GM12864 (cell line): Measurements from ENCODE around the gene TTC27.
"Not testable (repeated sequence)": the region's sequence is repeated elsewhere in the genome, so short reads cannot be mapped to it uniquely, and the experiment has no call there.

Experiments
- DNase-seq: peaks from one replicate; pipeline ENCODE4 v3.0.0-alpha.2; 2011; ENCODE audit warnings: low read depth
- H3K4me3 ChIP-seq: 2 replicates; pipeline ENCODE4 v1.5.1; 2011; ENCODE audit warnings: mild to moderate bottlenecking, low read depth, low read length, control low read depth
- CTCF ChIP-seq: IDR thresholded peaks from 2 replicates; pipeline ENCODE4 v1.5.1; 2011; ENCODE audit warnings: low read depth, mild to moderate bottlenecking, moderate library complexity, low read length, control low read depth, inconsistent platforms; ENCODE audit errors: missing control alignments

The TTC27 gene

GRCh38 chr2:32632089-32632488 lies 4.2 kb downstream of the TTC27 start:
- no peak for DNase-seq
- TF ChIP-seq CTCF, result no peak
- H3K4me3 ChIP-seq, result no peak overlapping the region

GRCh38 chr2:32633040-32633439 lies 5.2 kb downstream of the TTC27 start:
- H3K4me3 ChIP-seq, result no peak overlapping the region
- DNase-seq, result no peak
- TF ChIP-seq CTCF, result no peak

- not testable (repeated sequence) for DNase-seq, H3K4me3 ChIP-seq
Measured at GRCh38 chr2:32638548-32638947, 10.7 kb downstream of the TTC27 start.

GRCh38 chr2:32641180-32641579 lies 13.3 kb downstream of the TTC27 start:
- TF ChIP-seq CTCF, result no peak
- DNase-seq, result no peak
- H3K4me3 ChIP-seq, result no peak overlapping the region

- H3K4me3 ChIP-seq, result no peak overlapping the region
- no peak for DNase-seq
- TF ChIP-seq CTCF, result no peak
Measured at GRCh38 chr2:32647180-32647651, 19.4 kb downstream of the TTC27 start.

- no peak for DNase-seq
- no peak for TF ChIP-seq CTCF
Measured at GRCh38 chr2:32652555-32653209, 24.8 kb downstream of the TTC27 start.

GRCh38 chr2:32656069-32656468 lies 28.2 kb downstream of the TTC27 start:
- no peak for DNase-seq
- no peak overlapping the region for H3K4me3 ChIP-seq
- no peak for TF ChIP-seq CTCF

More at GRCh38 chr2:32652555-32653209, 24.8 kb downstream of the TTC27 start:
- H3K4me3 ChIP-seq, result no peak overlapping the region
